DND-41 (cell line): ENCODE data around the gene CXCR5.

Experiments used
- EZH2 ChIP-seq: IDR thresholded peaks from 3 replicates; pipeline ENCODE4 v1.6.1; 2012; ENCODE audit warnings: borderline replicate concordance, low read depth, mild to moderate bottlenecking, moderate library complexity, low read length, inconsistent platforms; ENCODE audit not compliant: severe bottlenecking
- TF ChIP-seq, protein P1 (sequence below): IDR thresholded peaks from 2 replicates; pipeline ENCODE4 v1.5.1; 2012; ENCODE audit warnings: borderline replicate concordance, low read length, moderate library complexity, mild to moderate bottlenecking; ENCODE audit not compliant: poor library complexity, severe bottlenecking; ENCODE audit errors: extremely low read depth

- TF ChIP-seq, protein P1, sequence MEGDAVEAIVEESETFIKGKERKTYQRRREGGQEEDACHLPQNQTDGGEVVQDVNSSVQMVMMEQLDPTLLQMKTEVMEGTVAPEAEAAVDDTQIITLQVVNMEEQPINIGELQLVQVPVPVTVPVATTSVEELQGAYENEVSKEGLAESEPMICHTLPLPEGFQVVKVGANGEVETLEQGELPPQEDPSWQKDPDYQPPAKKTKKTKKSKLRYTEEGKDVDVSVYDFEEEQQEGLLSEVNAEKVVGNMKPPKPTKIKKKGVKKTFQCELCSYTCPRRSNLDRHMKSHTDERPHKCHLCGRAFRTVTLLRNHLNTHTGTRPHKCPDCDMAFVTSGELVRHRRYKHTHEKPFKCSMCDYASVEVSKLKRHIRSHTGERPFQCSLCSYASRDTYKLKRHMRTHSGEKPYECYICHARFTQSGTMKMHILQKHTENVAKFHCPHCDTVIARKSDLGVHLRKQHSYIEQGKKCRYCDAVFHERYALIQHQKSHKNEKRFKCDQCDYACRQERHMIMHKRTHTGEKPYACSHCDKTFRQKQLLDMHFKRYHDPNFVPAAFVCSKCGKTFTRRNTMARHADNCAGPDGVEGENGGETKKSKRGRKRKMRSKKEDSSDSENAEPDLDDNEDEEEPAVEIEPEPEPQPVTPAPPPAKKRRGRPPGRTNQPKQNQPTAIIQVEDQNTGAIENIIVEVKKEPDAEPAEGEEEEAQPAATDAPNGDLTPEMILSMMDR = no peak
- no peak for TF ChIP-seq EZH2
Observed at GRCh38 chr11:118849825-118850224, 33.9 kb upstream of the CXCR5 start.
